ENCODE data around the gene CLTB.

The CLTB gene

GRCh38 chr5:176379881-176380280, 36.5 kb downstream of the CLTB start:
- no peak for DNase-seq

DNA sequence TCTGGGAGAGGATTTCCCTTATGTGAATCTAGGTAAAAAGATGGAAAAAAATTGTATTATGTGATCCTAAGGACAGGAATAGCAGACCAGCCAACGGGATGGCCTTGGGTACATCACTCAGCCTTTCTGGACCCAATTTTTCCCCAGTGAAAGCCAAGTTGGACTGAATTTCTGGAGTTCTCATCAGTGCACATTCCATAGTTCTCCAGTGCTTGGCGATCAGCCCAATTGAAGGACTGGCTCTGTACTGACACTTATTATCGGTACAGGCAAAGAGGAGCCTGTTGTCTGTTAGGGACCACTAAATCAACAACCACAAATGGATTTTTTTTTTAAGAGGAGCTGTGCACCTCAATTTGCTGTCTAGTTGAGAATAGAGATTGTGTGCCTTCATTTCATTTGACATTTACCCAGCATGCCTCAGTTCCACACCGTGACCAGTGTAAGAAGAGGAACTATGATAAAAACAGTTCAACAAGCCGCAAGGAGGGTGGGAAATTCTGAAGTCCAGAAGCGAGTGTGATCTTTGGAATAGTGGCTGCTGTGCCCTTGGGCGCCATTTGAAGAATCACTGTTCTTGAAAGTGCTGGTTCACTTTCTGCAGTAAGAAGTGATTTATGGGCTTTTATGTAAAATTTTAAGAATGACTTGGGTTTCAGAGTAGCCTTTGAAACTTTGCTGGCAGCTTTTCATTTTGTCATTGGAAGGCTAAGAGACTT, 43.1 kb downstream of the CLTB start:
- DNase-seq, result peak; percentile 32

DNA sequence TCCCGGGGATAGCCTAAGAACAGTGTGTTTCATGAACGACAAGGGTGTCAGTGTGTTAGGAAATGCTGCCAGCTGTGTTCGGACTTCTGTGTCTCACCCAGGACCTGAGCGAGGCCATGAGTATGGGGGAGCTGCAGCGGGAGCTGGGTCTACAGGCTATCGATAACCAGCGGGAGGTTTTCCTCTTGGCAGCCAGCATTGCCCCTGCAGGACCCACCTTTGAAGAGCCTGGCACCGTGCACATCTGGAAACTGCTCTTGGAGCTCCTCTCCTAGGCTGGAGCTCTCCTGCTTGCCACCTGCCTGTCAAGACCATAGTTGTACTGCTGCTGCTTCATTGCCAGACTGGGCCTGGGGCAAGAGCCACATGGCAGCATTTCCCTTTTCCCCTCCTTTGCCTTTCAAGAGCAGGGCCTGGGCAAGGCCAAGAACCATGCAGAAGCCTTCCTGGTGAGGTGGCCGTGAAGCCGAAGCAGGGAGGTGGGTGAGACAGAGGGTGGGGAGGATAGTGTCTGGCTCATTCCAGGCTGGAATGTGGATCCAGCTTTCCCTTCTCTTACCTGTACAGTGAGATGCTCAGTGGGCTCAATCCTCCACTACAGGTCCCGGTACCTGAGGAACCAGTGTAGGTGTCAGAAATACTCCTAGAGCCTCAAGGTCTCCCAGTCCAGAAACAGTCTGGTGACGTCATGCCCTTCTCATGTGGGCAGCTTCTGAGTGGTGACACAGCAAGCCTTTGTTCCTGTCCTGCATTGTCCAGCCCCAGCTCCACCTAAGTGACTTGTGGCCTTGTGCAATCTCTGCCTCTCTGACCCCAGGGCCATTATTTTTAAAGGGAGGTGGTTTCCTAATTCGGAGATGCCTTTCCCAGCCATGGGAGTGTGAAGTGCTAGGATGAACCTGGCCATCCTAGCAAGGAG, 44.5 kb downstream of the CLTB start:
- no peak for DNase-seq

DNA sequence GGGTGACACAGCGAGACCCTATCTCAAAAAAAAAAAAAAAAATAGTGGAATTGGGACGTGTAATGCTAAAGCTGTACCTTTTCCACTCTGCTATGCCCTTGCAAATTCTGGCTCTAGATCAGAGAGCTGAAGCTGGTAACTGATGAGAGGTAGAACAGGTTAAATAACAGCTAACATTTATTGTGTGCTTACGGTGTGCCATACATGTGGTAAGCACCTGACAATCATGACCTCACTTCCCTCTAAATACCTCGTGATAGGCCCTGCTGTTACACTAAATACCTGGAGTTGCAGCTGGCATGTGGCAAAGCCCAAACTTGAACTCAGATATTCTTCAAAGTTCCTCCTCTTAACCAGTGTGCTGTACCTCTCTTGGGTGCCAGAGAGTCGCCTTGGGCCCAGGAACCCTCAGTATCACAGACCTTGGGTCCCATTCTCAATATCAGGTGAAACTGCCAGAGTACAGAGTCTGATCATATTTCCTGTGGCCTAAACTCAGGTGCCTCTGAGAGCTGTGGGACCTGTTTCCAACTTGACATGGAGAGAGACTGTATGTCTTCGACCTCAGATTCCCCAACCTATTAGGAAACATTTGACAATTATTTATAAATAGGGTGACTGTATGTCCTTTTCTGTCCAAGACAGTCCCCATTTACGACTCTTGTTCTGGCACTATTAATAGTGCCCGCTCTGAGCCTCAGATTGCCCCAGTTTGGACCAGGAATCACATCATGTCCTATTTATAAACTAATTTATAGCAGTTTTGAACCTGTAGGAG, 46.2 kb downstream of the CLTB start:
- DNase-seq, result no peak

- no peak for DNase-seq
Measured at GRCh38 chr5:176368726-176369125, 47.6 kb downstream of the CLTB start.

GRCh38 chr5:176366232-176366894, 50.0 kb downstream of the CLTB start:
- DNase-seq, result no peak

- DNase-seq, result peak; percentile 73
Measured at GRCh38 chr5:176365351-176366231, 50.7 kb downstream of the CLTB start, which contains the start of gene ARL10. Gene ARL10, plus strand, starts transcription at chr5:176365487. Its CDS starts 77 bp downstream, at chr5:176365564.

- no peak for DNase-seq
Measured at GRCh38 chr5:176364765-176365350, 51.5 kb downstream of the CLTB start.

- DNase-seq, result no peak
Measured at GRCh38 chr5:176362233-176362490, 54.2 kb downstream of the CLTB start.

- DNase-seq, result peak; percentile 96
Measured at GRCh38 chr5:176361437-176362232, 54.7 kb downstream of the CLTB start, which contains the start of gene KIAA1191. Gene KIAA1191, minus strand, starts transcription at chr5:176361764. Its CDS starts 2,256 bp downstream, at chr5:176359508.

- no peak for DNase-seq
Measured at GRCh38 chr5:176360894-176361436, 55.4 kb downstream of the CLTB start.

DNA sequence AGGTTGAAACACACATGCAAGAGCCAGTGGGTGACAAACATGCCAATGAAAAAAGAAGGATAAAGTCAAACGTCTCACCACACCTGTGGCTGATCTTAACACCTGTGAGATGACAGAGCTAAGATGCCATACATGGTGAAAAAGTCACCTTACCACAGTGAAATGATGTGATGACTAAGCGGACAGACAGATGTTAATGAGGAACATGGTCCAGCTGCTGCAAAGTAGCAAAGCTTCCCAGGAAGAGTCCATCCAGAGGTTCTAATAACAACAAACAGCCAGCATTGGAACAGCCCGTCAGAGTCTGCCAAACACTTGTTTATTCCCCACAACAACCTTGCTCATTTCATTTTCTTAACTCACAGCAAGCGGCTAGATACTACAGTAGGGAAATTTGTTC, 56.7 kb downstream of the CLTB start:
- DNase-seq, result no peak

- no peak for DNase-seq
Measured at GRCh38 chr5:176356179-176356566, 60.2 kb downstream of the CLTB start.

GRCh38 chr5:176355400-176356178, 60.8 kb downstream of the CLTB start:
- DNase-seq, result no peak

- DNase-seq, result peak; percentile 46
Measured at GRCh38 chr5:176353533-176353932, 62.8 kb downstream of the CLTB start.

GRCh38 chr5:176352116-176352878, 64.0 kb downstream of the CLTB start:
- no peak for DNase-seq

DNA sequence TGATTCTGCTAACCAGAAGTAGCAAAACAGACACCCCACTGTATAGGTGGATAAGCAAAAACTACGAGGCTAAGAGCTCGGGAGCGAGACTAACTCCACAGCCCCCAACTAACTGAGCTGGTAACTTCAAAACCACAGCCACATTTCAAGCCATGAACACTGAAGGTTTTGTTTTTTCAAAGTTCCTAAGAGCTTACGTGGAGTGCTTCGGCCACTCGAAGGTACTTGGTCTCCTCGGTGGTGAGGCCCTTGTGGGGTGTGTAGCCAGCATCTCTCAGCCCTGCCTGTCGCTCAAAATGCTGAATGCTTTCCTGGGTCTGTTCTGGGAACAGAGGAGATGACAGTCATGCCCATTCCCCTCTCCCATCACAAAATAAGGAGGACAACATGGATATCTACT, 65.9 kb downstream of the CLTB start:
- no peak for DNase-seq

- no peak for DNase-seq
Measured at GRCh38 chr5:176342766-176343458, 73.4 kb downstream of the CLTB start.

All from femur (tissue), 1 donor.